GM12891 (cell line): ENCODE results near the gene OR2K2.

ENCODE experiments used
- PAX5 ChIP-seq: IDR thresholded peaks from 2 replicates; pipeline ENCODE4 v1.6.1; 2011; ENCODE audit warnings: low read length, moderate library complexity, mild to moderate bottlenecking; ENCODE audit not compliant: insufficient read depth, severe bottlenecking
- POLR2A ChIP-seq: IDR thresholded peaks from 2 replicates; pipeline ENCODE4 v1.6.1; 2011; ENCODE audit warnings: low read depth, low read length, control low read depth
- POLR2AphosphoS5 ChIP-seq: IDR thresholded peaks from 2 replicates; pipeline ENCODE4 v1.6.1; 2011; ENCODE audit warnings: low read depth, low read length, control low read depth

GRCh38 chr9:111348821-111349271, 18.8 kb upstream of the OR2K2 start:
- no peak for TF ChIP-seq POLR2AphosphoS5
- no peak for TF ChIP-seq POLR2A
- no peak for TF ChIP-seq PAX5
